HG03521 (cell line): ENCODE results near the gene PLEK.
"Not testable (repeated sequence)": the region's sequence is repeated elsewhere in the genome, so short reads cannot be mapped to it uniquely, and the experiment has no call there.

Source experiments
- ATAC-seq: cut with Tn5 transposase; IDR thresholded peaks from one replicate; pipeline ENCODE4 v1.9.1; 2021; ENCODE audit warnings: mild to moderate bottlenecking, moderate library complexity; ENCODE audit not compliant: unreplicated experiment

PLEK gene

DNA sequence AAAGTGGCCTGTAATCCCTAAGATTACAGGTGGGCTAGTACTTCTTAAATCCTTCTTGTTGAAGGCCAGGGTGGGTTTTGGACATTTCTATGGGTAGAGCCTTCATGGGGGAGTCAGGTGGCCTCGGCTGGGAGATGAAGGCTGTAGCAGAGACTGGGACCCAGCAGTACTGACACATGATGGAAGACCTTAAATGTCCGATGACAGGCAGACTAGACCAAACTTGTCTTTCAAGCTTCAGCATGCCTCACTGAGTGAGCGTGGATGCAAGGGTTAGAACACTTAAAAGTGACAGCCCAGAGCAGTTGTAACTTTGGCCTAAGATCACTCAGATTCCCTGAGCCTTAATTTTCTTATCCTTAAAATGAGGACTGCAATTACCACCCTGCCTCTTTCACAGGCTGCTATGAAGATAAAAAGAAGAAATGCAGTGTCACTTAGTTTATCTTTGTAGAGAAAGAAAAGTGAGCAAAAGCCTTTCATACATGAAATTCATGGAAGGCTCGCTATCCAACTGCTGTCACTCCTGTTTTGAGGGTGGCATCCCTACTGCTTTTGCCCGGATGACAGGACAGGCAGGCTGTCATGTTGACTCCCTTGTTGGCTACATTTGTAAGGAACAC is 19.5 kb downstream of the PLEK start:
- no peak for ATAC-seq

- ATAC-seq: peak; percentile 31
Observed at GRCh38 chr2:68385220-68385906, 20.3 kb downstream of the PLEK start.

DNA sequence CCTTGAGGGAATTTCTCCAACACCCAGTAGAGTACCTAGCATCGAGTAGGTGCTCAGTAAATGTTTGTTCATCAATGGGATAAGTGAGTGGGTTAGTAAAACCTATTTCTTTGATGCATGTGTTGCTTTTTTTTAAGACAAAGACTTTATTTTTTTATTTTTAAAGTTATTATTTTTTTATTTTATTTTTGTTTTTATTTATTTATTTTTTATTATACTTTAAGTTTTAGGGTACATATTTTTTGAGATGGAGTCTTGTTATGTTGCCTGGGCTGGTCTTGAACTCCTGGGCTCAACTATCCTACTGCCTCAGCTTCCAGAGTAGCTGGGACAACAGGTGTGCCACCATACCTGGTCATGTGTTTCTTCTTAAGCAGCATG is 20.8 kb downstream of the PLEK start:
- ATAC-seq: no peak

GRCh38 chr2:68386365-68386764 is 21.3 kb downstream of the PLEK start:
- ATAC-seq: no peak

DNA sequence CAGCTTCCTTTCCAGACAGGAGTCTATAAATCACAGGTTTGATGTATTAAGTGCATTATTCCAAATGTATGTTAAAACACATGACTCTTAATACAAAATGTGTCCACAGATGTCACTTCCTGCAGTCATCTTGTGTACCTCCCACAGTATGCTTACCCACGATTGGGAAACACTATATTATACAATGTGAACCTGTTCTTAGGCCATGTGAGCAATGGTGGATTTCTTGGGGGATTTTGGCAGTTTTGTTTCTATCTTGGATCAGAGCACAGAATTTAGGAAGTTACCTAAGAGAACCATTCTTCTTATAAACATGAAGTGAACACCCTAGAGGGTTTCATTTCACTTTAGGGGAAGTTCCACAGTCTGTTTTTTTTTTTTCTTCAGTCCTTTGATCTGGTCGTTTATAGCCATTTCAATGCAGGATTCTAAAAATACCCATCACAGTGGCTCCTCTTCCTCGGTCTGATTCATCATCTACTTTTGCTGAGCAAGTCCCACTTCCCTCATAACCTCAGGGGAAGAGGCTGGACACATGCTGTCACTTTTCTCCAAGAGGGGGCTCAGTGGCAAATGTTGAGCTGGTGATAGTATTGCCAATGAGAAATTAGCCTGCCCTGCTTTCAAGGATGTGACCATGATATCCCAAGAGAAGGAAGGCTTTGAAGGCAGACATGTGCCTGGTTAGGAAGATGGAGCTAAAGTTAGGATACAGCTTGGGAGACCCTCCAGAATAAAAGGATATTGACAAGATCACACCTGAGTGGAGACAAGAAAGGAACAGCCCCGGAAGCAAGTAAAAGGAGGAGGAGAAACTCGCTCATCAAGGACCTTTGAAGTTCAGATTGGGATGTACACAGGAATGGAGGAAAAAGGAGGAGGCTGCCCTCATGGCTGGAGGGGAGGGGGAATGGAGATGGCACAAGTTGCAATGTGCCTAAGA is 22.6 kb downstream of the PLEK start:
- ATAC-seq: peak; percentile 33

GRCh38 chr2:68388358-68388757 is 23.3 kb downstream of the PLEK start:
- no peak for ATAC-seq

DNA sequence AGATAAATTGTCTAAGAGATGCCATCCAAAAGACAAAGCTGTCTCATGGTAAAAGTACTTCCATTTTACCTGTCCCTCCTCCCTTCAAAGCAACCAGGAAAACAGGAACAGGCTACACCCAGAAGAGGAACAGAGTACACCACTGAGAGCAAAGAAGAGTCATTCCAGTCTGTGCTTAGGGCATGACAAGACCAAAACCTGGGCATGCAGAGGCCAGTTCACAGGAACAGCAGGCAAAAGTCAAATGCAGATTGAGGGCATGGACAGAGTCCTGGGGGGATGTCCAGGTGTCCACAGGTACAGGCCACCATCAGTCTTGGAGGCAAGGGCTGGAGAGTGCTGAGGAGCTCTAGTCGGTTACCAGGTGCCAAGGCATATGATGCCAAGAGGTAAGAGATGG is 23.7 kb downstream of the PLEK start:
- ATAC-seq: no peak

GRCh38 chr2:68390114-68390513 is 25.0 kb downstream of the PLEK start:
- ATAC-seq: no peak

- ATAC-seq: no peak
Observed at GRCh38 chr2:68390586-68390985, 25.5 kb downstream of the PLEK start.

DNA sequence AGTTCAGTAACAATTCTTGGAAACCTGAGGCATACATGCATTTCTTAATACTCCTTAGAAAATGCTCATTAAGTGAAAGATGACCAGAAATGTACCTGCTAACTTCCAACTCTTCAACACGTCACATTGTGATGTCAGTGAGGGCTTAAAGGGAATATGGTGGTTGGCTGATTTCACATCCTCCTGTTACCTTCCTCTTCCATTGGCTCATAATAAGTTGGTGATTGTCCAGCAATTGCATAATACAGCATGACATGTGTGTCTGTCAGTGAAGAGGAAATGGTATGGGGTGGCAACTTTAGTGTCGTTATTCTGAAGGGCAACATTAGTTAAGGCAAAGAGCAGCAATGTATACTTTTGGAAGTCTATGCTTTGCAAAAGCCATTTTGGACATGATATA is 26.0 kb downstream of the PLEK start:
- no peak for ATAC-seq

DNA sequence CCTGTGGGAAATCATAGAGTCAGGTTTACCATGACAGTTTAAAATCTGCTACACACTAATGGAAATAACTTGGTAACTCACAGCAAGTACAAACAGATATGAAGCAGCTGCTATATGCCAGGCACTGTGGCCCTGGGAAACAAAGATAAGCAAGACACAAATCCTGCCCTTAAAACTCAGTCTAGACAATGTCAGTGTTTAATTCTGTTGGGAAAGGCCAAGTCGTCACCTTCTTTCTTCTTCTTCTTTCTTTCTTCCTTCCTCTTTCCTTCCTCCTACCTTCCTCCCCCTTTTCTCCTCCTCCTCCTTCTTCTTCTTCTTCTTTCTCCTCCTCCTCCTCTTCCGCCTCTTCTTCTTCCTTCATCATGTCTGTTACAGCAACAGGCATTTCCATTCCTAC is 26.8 kb downstream of the PLEK start:
- ATAC-seq: no peak

GRCh38 chr2:68396093-68396492 is 31.0 kb downstream of the PLEK start:
- ATAC-seq: no peak

- not testable (repeated sequence) for ATAC-seq
Observed at GRCh38 chr2:68397704-68398263, 32.7 kb downstream of the PLEK start.

GRCh38 chr2:68403199-68403644 is 38.1 kb downstream of the PLEK start:
- ATAC-seq: no peak

- no peak for ATAC-seq
Observed at GRCh38 chr2:68404164-68404563, 39.1 kb downstream of the PLEK start.

- ATAC-seq: no peak
Observed at GRCh38 chr2:68404893-68405799, 40.1 kb downstream of the PLEK start.

- ATAC-seq: peak; percentile 81
Observed at GRCh38 chr2:68411397-68412126, 46.5 kb downstream of the PLEK start.

DNA sequence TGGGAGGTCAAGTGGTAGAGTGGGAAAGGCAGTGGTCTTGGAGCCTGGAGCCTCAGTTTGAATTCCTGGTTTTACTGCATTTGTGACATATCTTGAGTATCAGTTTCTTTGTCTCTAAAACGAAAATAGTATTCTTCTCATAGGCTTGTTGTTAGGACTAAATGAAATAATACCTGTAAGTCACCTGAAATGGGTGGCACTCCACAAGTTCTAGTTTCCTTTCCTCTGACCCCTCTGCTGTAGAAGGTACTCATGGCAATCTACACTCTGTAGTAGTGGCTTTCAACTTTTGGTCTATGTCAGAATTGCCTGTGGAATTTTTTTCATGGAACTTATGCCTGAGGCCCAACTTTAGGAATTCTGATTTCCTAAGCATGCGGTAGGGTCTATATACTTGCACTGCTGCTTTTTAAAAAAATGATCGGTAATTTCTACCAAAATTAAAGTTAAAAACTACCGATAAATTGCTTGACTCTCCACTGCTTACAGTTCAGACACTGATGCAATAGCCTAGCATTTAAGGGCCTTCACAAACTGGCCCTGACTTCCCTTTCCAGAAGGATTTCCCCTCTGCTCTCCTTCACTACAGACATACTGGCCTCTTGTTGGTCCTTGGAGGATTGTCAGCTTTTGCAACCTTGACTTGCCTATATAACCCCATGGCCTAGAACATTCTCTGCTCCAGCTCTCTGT is 47.2 kb downstream of the PLEK start:
- peak; percentile 34 for ATAC-seq

DNA sequence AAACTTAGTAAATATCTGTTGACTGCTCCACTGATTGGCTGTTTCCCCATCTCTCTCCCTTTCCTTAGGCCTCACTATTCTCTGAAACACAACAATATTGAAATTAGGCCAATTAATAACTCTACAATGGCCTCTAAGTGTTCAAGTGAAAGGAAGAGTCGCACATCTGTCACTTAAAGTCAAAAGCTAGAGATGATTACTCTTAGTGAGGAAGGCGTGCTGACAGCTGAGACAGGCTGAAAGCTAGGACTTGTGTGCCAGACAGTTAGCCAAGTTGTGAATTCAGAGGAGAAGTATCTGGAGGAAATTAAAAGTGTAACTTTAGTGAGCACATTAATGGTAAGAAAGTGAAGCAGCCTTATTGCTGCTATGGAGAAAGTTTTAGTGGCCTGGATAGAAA is 48.4 kb downstream of the PLEK start:
- no peak for ATAC-seq
